ENCODE data around the gene RGS10.

The RGS10 gene

GRCh38 chr10:119489991-119490326 is 52.6 kb downstream of the RGS10 start:
- no peak overlapping the region for H3K4me3 ChIP-seq (ENCODE audit: low read depth, low read length)
- DNase-seq = no peak
- no peaks in the 10 kb centered on the region for H3K27me3 ChIP-seq (ENCODE audit: insufficient read depth, low read depth, severe bottlenecking)
- H3K27ac ChIP-seq = no peak overlapping the region
- no peaks in the 10 kb centered on the region for H3K9me3 ChIP-seq (ENCODE audit: severe bottlenecking)
- no peaks in the 10 kb centered on the region for H3K36me3 ChIP-seq
- TF ChIP-seq CTCF (IDR thresholded peaks at IDR 0.05; ENCODE audit: low read depth, low read length) = no peak

- TF ChIP-seq CTCF (IDR thresholded peaks at IDR 0.05; ENCODE audit: low read depth, low read length) = no peak
- Histone ChIP-seq H3K9me3 (ENCODE audit: severe bottlenecking) (no peaks in the 10 kb centered on the region), H3K36me3 (no peaks in the 10 kb centered on the region), H3K4me3 (ENCODE audit: low read depth, low read length) (no peak overlapping the region), H3K27me3 (ENCODE audit: insufficient read depth, low read depth, severe bottlenecking) (no peaks in the 10 kb centered on the region), H3K27ac (no peak overlapping the region)
- DNase-seq = no peak
These were observed 53.8 kb downstream of the RGS10 start for GRCh38 chr10:119488675-119489074.

- Histone ChIP-seq H3K36me3 (no peaks in the 10 kb centered on the region), H3K9me3 (ENCODE audit: severe bottlenecking) (no peaks in the 10 kb centered on the region), H3K27me3 (ENCODE audit: insufficient read depth, low read depth, severe bottlenecking) (no peaks in the 10 kb centered on the region), H3K27ac (no peak overlapping the region), H3K4me3 (ENCODE audit: low read depth, low read length) (no peak overlapping the region)
- DNase-seq = no peak
- no peak for TF ChIP-seq CTCF (IDR thresholded peaks at IDR 0.05; ENCODE audit: low read depth, low read length)
These were observed 58.7 kb downstream of the RGS10 start for GRCh38 chr10:119483839-119484238.

GRCh38 chr10:119483001-119483400 is 59.5 kb downstream of the RGS10 start:
- Histone ChIP-seq H3K27ac (no peak overlapping the region), H3K4me3 (ENCODE audit: low read depth, low read length) (no peak overlapping the region), H3K9me3 (ENCODE audit: severe bottlenecking) (no peaks in the 10 kb centered on the region), H3K36me3 (no peaks in the 10 kb centered on the region), H3K27me3 (ENCODE audit: insufficient read depth, low read depth, severe bottlenecking) (no peaks in the 10 kb centered on the region)
- no peak for DNase-seq
- TF ChIP-seq CTCF (IDR thresholded peaks at IDR 0.05; ENCODE audit: low read depth, low read length) = no peak

- no peak for DNase-seq
- TF ChIP-seq CTCF (IDR thresholded peaks at IDR 0.05; ENCODE audit: low read depth, low read length) = no peak
- no peaks in the 10 kb centered on the region for H3K36me3 ChIP-seq
- H3K4me3 ChIP-seq (ENCODE audit: low read depth, low read length) = no peak overlapping the region
- no peak overlapping the region for H3K27ac ChIP-seq
- H3K9me3 ChIP-seq (ENCODE audit: severe bottlenecking) = no peaks in the 10 kb centered on the region
- H3K27me3 ChIP-seq (ENCODE audit: insufficient read depth, low read depth, severe bottlenecking) = no peaks in the 10 kb centered on the region
These were observed 60.6 kb downstream of the RGS10 start for GRCh38 chr10:119481781-119482426.

- Histone ChIP-seq H3K36me3 (no peaks in the 10 kb centered on the region), H3K27me3 (ENCODE audit: insufficient read depth, low read depth, severe bottlenecking) (no peaks in the 10 kb centered on the region), H3K27ac (no peak overlapping the region), H3K9me3 (ENCODE audit: severe bottlenecking) (no peaks in the 10 kb centered on the region), H3K4me3 (ENCODE audit: low read depth, low read length) (no peak overlapping the region)
- DNase-seq = no peak
- no peak for TF ChIP-seq CTCF (IDR thresholded peaks at IDR 0.05; ENCODE audit: low read depth, low read length)
These were observed 61.9 kb downstream of the RGS10 start for GRCh38 chr10:119480667-119481066.

Data from WERI-Rb-1 (cell line).